Heart left ventricle (tissue), 13 donors: ENCODE data around the gene ETNK2.

Source experiments
- POLR2A ChIP-seq, 2 donors: fragments of 450-650 bp; IDR thresholded peaks; one replicate each; pipeline ENCODE4 v1.6.1; 2017; ENCODE audit warnings: antibody characterized with exemption in 2 of 2, mild to moderate bottlenecking in 2 of 2, moderate library complexity in 2 of 2
- TF ChIP-seq, protein P1 (sequence below), 12 donors: fragments of 200-600 bp; sonication (generic) in 4 of 12; IDR thresholded peaks; one replicate each; pipeline versions ENCODE4 v1.5.0 to v1.8.0; 2018 to 2022; ENCODE audit warnings: antibody characterized with exemption in 12 of 12, mild to moderate bottlenecking in 5 of 12
- donor health status: ischemic (EF 13 %, LVEDD 7.1; RV severe dilation, severe dysfunction).
- donor health status: DM: no; HTN: yes; CAD: no.
- donor health status: DM: no; HTN: no; CAD: no.
- donor health status: ischemic (EF 25% LVEDD 6.9; RV normal size, moderate dysfunction).
- donor health status: ischemic (EF 25% LVEDD 5.7; RV mildly dilated, moderate dysfunction).
- donor health status: ischemic (EF 35%, LVEDD 5.7; RV mildly dilated, moderate dysfunction).
- donor health status: nonischemic (EF 11% LVEDD 7.7; RV severe dilation, severe dysfunction).
- donor health status: DM: yes; HTN: yes; CAD: no.
- donor health status: PGD.
- donor health status: ischemic (EF 29% LVEDD 5.4; RV normal size, mild dysfunction).
- donor health status: nonischemic (EF 23%, LVEDD 6.1; RV moderate dilation, normal function).

DNA sequence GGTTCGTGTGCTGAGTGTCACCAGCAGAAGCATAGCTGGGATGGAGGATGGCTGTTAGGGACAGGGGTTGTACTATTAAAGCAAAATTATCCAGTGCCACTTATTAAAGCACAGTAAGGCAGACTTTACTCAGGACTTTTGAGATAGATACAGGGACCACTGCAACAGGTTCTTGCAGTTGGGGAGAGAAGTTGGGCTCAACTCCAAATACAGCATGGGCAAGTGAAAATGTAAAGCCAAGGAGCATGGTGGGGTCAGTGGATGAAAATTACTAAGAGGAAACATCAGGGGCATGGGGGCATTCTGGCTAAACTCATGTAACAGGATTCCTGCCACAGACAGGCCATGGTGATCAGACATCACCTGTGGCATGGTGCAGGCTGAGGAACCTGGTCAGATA lies 29.3 kb upstream of the ETNK2 start:
- TF ChIP-seq, protein P1, sequence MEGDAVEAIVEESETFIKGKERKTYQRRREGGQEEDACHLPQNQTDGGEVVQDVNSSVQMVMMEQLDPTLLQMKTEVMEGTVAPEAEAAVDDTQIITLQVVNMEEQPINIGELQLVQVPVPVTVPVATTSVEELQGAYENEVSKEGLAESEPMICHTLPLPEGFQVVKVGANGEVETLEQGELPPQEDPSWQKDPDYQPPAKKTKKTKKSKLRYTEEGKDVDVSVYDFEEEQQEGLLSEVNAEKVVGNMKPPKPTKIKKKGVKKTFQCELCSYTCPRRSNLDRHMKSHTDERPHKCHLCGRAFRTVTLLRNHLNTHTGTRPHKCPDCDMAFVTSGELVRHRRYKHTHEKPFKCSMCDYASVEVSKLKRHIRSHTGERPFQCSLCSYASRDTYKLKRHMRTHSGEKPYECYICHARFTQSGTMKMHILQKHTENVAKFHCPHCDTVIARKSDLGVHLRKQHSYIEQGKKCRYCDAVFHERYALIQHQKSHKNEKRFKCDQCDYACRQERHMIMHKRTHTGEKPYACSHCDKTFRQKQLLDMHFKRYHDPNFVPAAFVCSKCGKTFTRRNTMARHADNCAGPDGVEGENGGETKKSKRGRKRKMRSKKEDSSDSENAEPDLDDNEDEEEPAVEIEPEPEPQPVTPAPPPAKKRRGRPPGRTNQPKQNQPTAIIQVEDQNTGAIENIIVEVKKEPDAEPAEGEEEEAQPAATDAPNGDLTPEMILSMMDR (IDR thresholded peaks at IDR 0.05), result no peak
- no peak for TF ChIP-seq POLR2A (IDR thresholded peaks at IDR 0.05)
